HCT116 (cell line): Measurements from ENCODE around the gene GNG2. TPM values are rescaled to one million over a fixed set of nuclear protein-coding genes. Genes with fewer than 3 reads are reported as not detected.

Experiments used
- ATAC-seq: fragments of 200-7000 bp; cut with Tn5 transposase; 2 replicates; pipeline ENCODE4 v1.9.1; 2020; ENCODE audit warnings: mild to moderate bottlenecking, moderate library complexity
- BruUV-seq: library from RNA; stranded (reverse); fragments of 400-500 nt; replicated peaks from 2 replicates; lab custom pipeline; 2021; lab: Mats Ljungman, UMichigan
- CTCF ChIA-PET: fragments of 300-600 bp; sonication (Branson Sonifier 250); formaldehyde crosslinking; loops from one replicate; lab custom pipeline; 2021; ENCODE audit warnings: antibody characterized with exemption; lab: Charles Lee
- POLR2A ChIA-PET: fragments of 300-600, 350-600 bp; sonication (Branson Sonifier 250); formaldehyde crosslinking; loops from one replicate; lab custom pipeline; 2021; ENCODE audit warnings: antibody characterized with exemption; lab: Charles Lee
- RAD21 ChIA-PET, 2 experiments: fragments of 300-600 bp; sonication (Branson Sonifier 250); formaldehyde crosslinking; loops; one replicate each; lab custom pipeline; 2023; ENCODE audit warnings: low total read pairs in 2 of 2; ENCODE audit not compliant: uncharacterized antibody in 2 of 2, unreplicated experiment in 2 of 2, low non-redundant PET in 1 of 2; lab: Charles Lee
- DNase-seq: peaks from one replicate; pipeline ENCODE4 v3.0.0-alpha.2; 2010; ENCODE audit warnings: low read depth, low spot score
- H2AFZ ChIP-seq: fragments of 200-600 bp; shearing (Covaris generic), sonication (generic); 2 replicates; pipeline ENCODE4 v1.6.1; 2017; ENCODE audit warnings: low read depth, mixed run types, mixed read lengths, antibody characterized with exemption, low read length; ENCODE audit not compliant: poor library complexity, severe bottlenecking
- H3K27ac ChIP-seq: 2 replicates; pipeline ENCODE4 v1.5.1; 2012; ENCODE audit warnings: low read depth, low read length
- H3K27me3 ChIP-seq: fragments of 200-600 bp; sonication (generic); 2 replicates; pipeline ENCODE4 v1.6.1; 2016; ENCODE audit warnings: mixed run types, low read length, mixed read lengths; ENCODE audit not compliant: insufficient read depth
- H3K36me3 ChIP-seq, 2 experiments: fragments of 200-500 bp in 1 of 2; fragments of 200-600 bp in 1 of 2; sonication (Bioruptor generic) in 1 of 2; sonication (generic) in 1 of 2; 2 replicates each; pipeline versions ENCODE4 v1.5.1 to v1.6.1; 2014 to 2016; ENCODE audit warnings: low read length in 2 of 2, inconsistent platforms in 1 of 2, mixed read lengths in 1 of 2, mixed run types in 1 of 2; ENCODE audit not compliant: insufficient read depth in 2 of 2, control insufficient read depth in 1 of 2
- H3K4me1 ChIP-seq, 2 experiments: fragments of 200-600 bp in 1 of 2; sonication (generic) in 1 of 2; 2 replicates each; pipeline versions ENCODE4 v1.5.1 to v1.6.1; 2012 to 2017; ENCODE audit warnings: low read length in 2 of 2, inconsistent platforms in 1 of 2, mild to moderate bottlenecking in 1 of 2, mixed read lengths in 1 of 2, mixed run types in 1 of 2, moderate library complexity in 1 of 2; ENCODE audit not compliant: insufficient read depth in 2 of 2, control insufficient read depth in 1 of 2
- H3K4me2 ChIP-seq: fragments of 200-600 bp; sonication (generic); 2 replicates; pipeline ENCODE4 v1.6.1; 2017; ENCODE audit warnings: mixed run types, low read length, mixed read lengths
- H3K4me3 ChIP-seq, 2 experiments: fragments of 200-600 bp in 1 of 2; sonication (generic) in 1 of 2; replicated peaks in 1 of 2; 2 replicates each; pipeline ENCODE4 v1.5.1; 2011 to 2016; ENCODE audit warnings: low read length in 2 of 2, control low read depth in 1 of 2, low read depth in 1 of 2, mild to moderate bottlenecking in 1 of 2, mixed read lengths in 1 of 2, mixed run types in 1 of 2
- H3K79me2 ChIP-seq: fragments of 200-600 bp; sonication (generic); 2 replicates; pipeline ENCODE4 v1.6.1; 2017; ENCODE audit warnings: mild to moderate bottlenecking, mixed run types, low read length, moderate library complexity, mixed read lengths; ENCODE audit not compliant: insufficient read depth
- H3K9ac ChIP-seq: fragments of 200-600 bp; sonication (generic); 2 replicates; pipeline ENCODE4 v1.6.1; 2016; ENCODE audit warnings: low read length, mixed read lengths
- H3K9me2 ChIP-seq: fragments of 200-600 bp; sonication (generic), shearing (Covaris generic); 2 replicates; pipeline ENCODE4 v1.6.1; 2017; ENCODE audit warnings: mixed run types, mild to moderate bottlenecking, moderate library complexity; ENCODE audit not compliant: insufficient read depth
- H3K9me3 ChIP-seq, 2 experiments: fragments of 200-500 bp in 1 of 2; fragments of 200-600 bp in 1 of 2; sonication (Bioruptor generic) in 1 of 2; sonication (generic) in 1 of 2; 2 replicates each; pipeline ENCODE4 v1.6.1; 2014 to 2017; ENCODE audit warnings: low read length in 2 of 2, mixed read lengths in 2 of 2, inconsistent platforms in 1 of 2, low read depth in 1 of 2, mild to moderate bottlenecking in 1 of 2, mixed run types in 1 of 2, moderate library complexity in 1 of 2; ENCODE audit not compliant: control insufficient read depth in 1 of 2, insufficient read depth in 1 of 2
- H4K20me1 ChIP-seq: fragments of 200-600 bp; sonication (generic), shearing (Covaris generic); 2 replicates; pipeline ENCODE4 v1.6.1; 2017; ENCODE audit warnings: mixed run types, mild to moderate bottlenecking, moderate library complexity; ENCODE audit not compliant: insufficient read depth
- CEBPB ChIP-seq: IDR thresholded peaks from 2 replicates; pipeline ENCODE4 v1.6.1; 2012; ENCODE audit warnings: low read depth
- CTCF ChIP-seq, 3 experiments: fragments of 200-600 bp in 1 of 3; sonication (generic) in 1 of 3; IDR thresholded peaks in 2 of 3; conservative IDR thresholded peaks in 1 of 3; 2 replicates each; pipeline ENCODE4 v1.5.1; 2012 to 2017; ENCODE audit warnings: low read depth in 2 of 3, low read length in 2 of 3, antibody characterized with exemption in 1 of 3, borderline replicate concordance in 1 of 3, control low read depth in 1 of 3, mild to moderate bottlenecking in 1 of 3, mixed read lengths in 1 of 3, mixed run types in 1 of 3, moderate library complexity in 1 of 3; ENCODE audit not compliant: insufficient read depth in 1 of 3
- EGR1 ChIP-seq: IDR thresholded peaks from 2 replicates; pipeline ENCODE4 v1.6.1; 2012; ENCODE audit warnings: low read depth
- ELF1 ChIP-seq: IDR thresholded peaks from 2 replicates; pipeline ENCODE4 v1.6.1; 2012; ENCODE audit warnings: low read depth, borderline replicate concordance
- EZH2 ChIP-seq: fragments of 200-600 bp; sonication (generic); IDR thresholded peaks from 2 replicates; pipeline ENCODE4 v1.6.1; 2017; ENCODE audit warnings: antibody characterized with exemption, mixed run types
- EZH2phosphoT487 ChIP-seq: fragments of 200-600 bp; IDR thresholded peaks from 2 replicates; pipeline ENCODE4 v1.6.1; 2018; ENCODE audit warnings: antibody characterized with exemption, borderline replicate concordance
- FOSL1 ChIP-seq: IDR thresholded peaks from 2 replicates; pipeline ENCODE4 v1.6.1; 2012; ENCODE audit warnings: low read depth
- JUND ChIP-seq: IDR thresholded peaks from 2 replicates; pipeline ENCODE4 v1.6.1; 2012
- MAX ChIP-seq: IDR thresholded peaks from 2 replicates; pipeline ENCODE4 v1.6.1; 2012
- POLR2A ChIP-seq: IDR thresholded peaks from 2 replicates; pipeline ENCODE4 v1.7.0; 2011; ENCODE audit warnings: borderline replicate concordance; ENCODE audit not compliant: insufficient read depth, insufficient read length; ENCODE audit errors: extremely low read depth
- RAD21 ChIP-seq: IDR thresholded peaks from 2 replicates; pipeline ENCODE4 v1.6.1; 2012; ENCODE audit warnings: low read depth, mild to moderate bottlenecking
- REST ChIP-seq: IDR thresholded peaks from 2 replicates; pipeline ENCODE4 v1.6.1; 2012; ENCODE audit warnings: low read depth
- SIN3A ChIP-seq: IDR thresholded peaks from 2 replicates; pipeline ENCODE4 v1.6.1; 2012; ENCODE audit warnings: low read depth
- TCF7L2 ChIP-seq: IDR thresholded peaks from 2 replicates; pipeline ENCODE4 v1.7.0; 2011; ENCODE audit warnings: borderline replicate concordance, inconsistent platforms; ENCODE audit not compliant: insufficient read depth, insufficient read length; ENCODE audit errors: extremely low read depth
- YY1 ChIP-seq: IDR thresholded peaks from 2 replicates; pipeline ENCODE4 v1.6.1; 2011; ENCODE audit warnings: low read length, low read depth, moderate library complexity, mild to moderate bottlenecking; ENCODE audit not compliant: insufficient replicate concordance; ENCODE audit errors: extremely low read depth
- ZFX ChIP-seq: fragments of 450-650 bp; IDR thresholded peaks from 2 replicates; pipeline ENCODE4 v1.6.1; 2017
- ZNF274 ChIP-seq: fragments of 200-500 bp; sonication (Bioruptor generic); IDR thresholded peaks from 2 replicates; pipeline ENCODE4 v1.6.1; 2014; ENCODE audit warnings: mild to moderate bottlenecking, low read depth, low read length, inconsistent platforms
- intact Hi-C: fragments of 100-400 bp; cut with micrococcal nuclease; formaldehyde crosslinking; loops from 2 replicates; pipeline ENCODE4 v1.10.0; 2022
- total RNA-seq: library from RNA; stranded (reverse); gene quantifications from one replicate; pipeline ENCODE4 v1.2.1, GENCODE V29; 2021; ENCODE audit not compliant: unreplicated experiment

The GNG2 gene
- total RNA-seq, 1 experiment from 2014 or later = 0.74 TPM

GRCh38 chr14:51951656-51952055, 91.2 kb downstream of the GNG2 start:
- ATAC-seq (no peak), DNase-seq (no peak)
- Histone ChIP-seq H3K4me3 (no peak overlapping the region), H3K36me3 (no peaks in the 10 kb centered on the region), H3K9me3 (no peaks in the 10 kb centered on the region), H4K20me1 (no peaks in the 10 kb centered on the region), H2AFZ (no peak overlapping the region), H3K27me3 (no peaks in the 10 kb centered on the region), H3K4me1 (no peaks in the 10 kb centered on the region), H3K9ac (no peak overlapping the region), H3K27ac (no peak overlapping the region), H3K79me2 (no peaks in the 10 kb centered on the region), H3K9me2 (no peaks in the 10 kb centered on the region), H3K4me2 (no peak overlapping the region)
- TF ChIP-seq REST = no peak
- no peak for TF ChIP-seq JUND
- TF ChIP-seq MAX = no peak
- TF ChIP-seq RAD21 = no peak
- no peak for TF ChIP-seq CTCF (IDR thresholded peaks at IDR 0.05 in 2 of 3, conservative IDR thresholded peaks at IDR 0.05 in 1 of 3; ENCODE audit: borderline replicate concordance in 1 of 3, insufficient read depth in 1 of 3, low read depth in 2 of 3, low read length in 2 of 3)
- TF ChIP-seq FOSL1 = no peak
- no peak for TF ChIP-seq TCF7L2
- no peak for TF ChIP-seq EZH2phosphoT487
- TF ChIP-seq POLR2A = no peak
- TF ChIP-seq EZH2 = no peak
- TF ChIP-seq YY1 = no peak
- no peak for TF ChIP-seq ELF1
- TF ChIP-seq ZFX = no peak
- no peak for TF ChIP-seq CEBPB
- TF ChIP-seq EGR1 = no peak
- no peak for TF ChIP-seq ZNF274
- TF ChIP-seq SIN3A = no peak
- ChIA-PET POLR2A (no interaction called here), CTCF (no interaction called here), RAD21 (no interaction called here)
- BruUV-seq = no TSS peak
- intact Hi-C loops = no loop called here
